Smooth muscle cell (in vitro differentiated cells): Measurements from ENCODE around the gene RBBP6. TPM values are rescaled to one million over a fixed set of nuclear protein-coding genes. Genes with fewer than 3 reads are reported as not detected.

Source experiments
- DNase-seq: peaks from one replicate; lab custom pipeline; 2025; ENCODE audit not compliant: unreplicated experiment; lab: John Stamatoyannopoulos, UW
- H2AFZ ChIP-seq: fragments of 200-600 bp; sonication (generic); 2 replicates; pipeline ENCODE4 v1.6.0; 2016; ENCODE audit warnings: antibody characterized with exemption, low read depth, mild to moderate bottlenecking
- H3F3A ChIP-seq: fragments of 200-600 bp; sonication (generic); 2 replicates; pipeline ENCODE4 v1.6.0; 2017; ENCODE audit warnings: antibody characterized with exemption, low read depth
- H3K27ac ChIP-seq: fragments of 200-600 bp; sonication (generic); 2 replicates; pipeline ENCODE4 v1.5.1; 2016; ENCODE audit warnings: low read depth, mild to moderate bottlenecking
- H3K27me3 ChIP-seq: fragments of 200-600 bp; sonication (generic); 2 replicates; pipeline ENCODE4 v1.6.1; 2016; ENCODE audit warnings: low read depth, mild to moderate bottlenecking
- H3K36me3 ChIP-seq: fragments of 200-600 bp; sonication (generic); 2 replicates; pipeline ENCODE4 v1.5.1; 2016; ENCODE audit warnings: low read depth
- H3K4me1 ChIP-seq: fragments of 200-600 bp; sonication (generic); 2 replicates; pipeline ENCODE4 v1.5.1; 2016; ENCODE audit warnings: low read depth
- H3K4me2 ChIP-seq: fragments of 200-600 bp; sonication (generic); 2 replicates; pipeline ENCODE4 v1.6.0; 2016; ENCODE audit warnings: mild to moderate bottlenecking
- H3K4me3 ChIP-seq: fragments of 200-600 bp; sonication (generic); 2 replicates; pipeline ENCODE4 v1.5.1; 2016; ENCODE audit warnings: mild to moderate bottlenecking
- H3K79me2 ChIP-seq: fragments of 200-600 bp; sonication (generic); 2 replicates; pipeline ENCODE4 v1.6.0; 2016; ENCODE audit warnings: low read depth, mild to moderate bottlenecking
- H3K9ac ChIP-seq: fragments of 200-600 bp; sonication (generic); 2 replicates; pipeline ENCODE4 v1.6.0; 2016; ENCODE audit warnings: low read depth
- H3K9me3 ChIP-seq: fragments of 200-600 bp; sonication (generic); replicated peaks from 2 replicates; pipeline ENCODE4 v1.5.1; 2016; ENCODE audit warnings: low read depth
- H4K20me1 ChIP-seq: fragments of 200-600 bp; sonication (generic); 2 replicates; pipeline ENCODE4 v1.6.0; 2016; ENCODE audit warnings: low read depth
- CTCF ChIP-seq: fragments of 200-600 bp; sonication (generic); IDR thresholded peaks from 2 replicates; pipeline ENCODE4 v1.5.1; 2017; ENCODE audit warnings: borderline replicate concordance, mild to moderate bottlenecking, antibody characterized with exemption; ENCODE audit not compliant: insufficient read depth, poor library complexity, severe bottlenecking
- WGBS: methylation state at CpG from one replicate; pipeline ENCODE4 v1.1.7; 2016; ENCODE audit warnings: low lambda C conversion rate; 5-methylcytosine and 5-hydroxymethylcytosine counted together
- polyA plus RNA-seq: library from polyadenylated mRNA; unstranded; fragments of >200 nt; fragmentation: Nextera tagmentation; extraction: Ambion mirVana; gene quantifications from 2 replicates; pipeline ENCODE4 v1.2.1, GENCODE V29; 2016
- total RNA-seq: library from RNA; depleted of rRNA; stranded (reverse); fragments of >200 nt; gene quantifications from 2 replicates; pipeline ENCODE4 v1.2.3, GENCODE V29; 2014

The RBBP6 gene
- total and polyA plus RNA-seq, 2 experiments from 2014 or later: 40.4 to 70.2 TPM

- no peaks in the 10 kb centered on the region for H3K27me3 ChIP-seq
- TF ChIP-seq CTCF: peak; percentile 77
- H4K20me1 ChIP-seq: no peaks in the 10 kb centered on the region
- whole genome bisulfite sequencing: 43% methylated on average over 18 of the region's 18 CpGs
- H3F3A ChIP-seq: no peaks in the 10 kb centered on the region
- no peak overlapping the region for H3K27ac ChIP-seq
- H3K4me1 ChIP-seq: no peaks in the 10 kb centered on the region
- no peak overlapping the region for H3K4me2 ChIP-seq
- H3K36me3 ChIP-seq: no peaks in the 10 kb centered on the region
- no peaks in the 10 kb centered on the region for H3K9me3 ChIP-seq
- H2AFZ ChIP-seq: no peak overlapping the region
- no peak for DNase-seq
- no peaks in the 10 kb centered on the region for H3K79me2 ChIP-seq
- H3K9ac ChIP-seq: no peak overlapping the region
- H3K4me3 ChIP-seq: no peak overlapping the region
Measured at GRCh38 chr16:24504472-24505345, 34.7 kb upstream of the RBBP6 start.

DNA sequence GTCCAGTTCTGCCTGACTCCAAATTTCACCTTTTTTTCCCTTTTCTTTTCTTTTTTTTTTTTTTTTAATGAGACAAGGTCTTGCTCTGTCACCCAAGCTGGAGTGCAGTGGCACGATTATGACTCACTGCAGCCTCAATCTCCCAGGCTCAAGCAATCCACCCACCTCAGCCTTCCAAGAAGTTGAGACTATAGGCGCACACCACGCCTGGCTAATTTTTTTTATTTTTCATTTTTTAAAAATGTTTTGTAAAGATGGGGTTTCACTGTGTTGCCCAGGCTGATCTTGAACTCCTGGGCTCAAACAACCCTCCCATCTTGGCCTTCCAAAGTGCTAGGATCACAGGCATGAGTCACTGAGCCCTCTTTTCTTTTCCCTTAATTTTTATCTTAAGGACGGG lies 33.4 kb upstream of the RBBP6 start:
- no peak overlapping the region for H3K4me2 ChIP-seq

GRCh38 chr16:24507959-24508480 lies 31.3 kb upstream of the RBBP6 start:
- Histone ChIP-seq H3F3A (no peaks in the 10 kb centered on the region), H3K9ac (no peak overlapping the region), H3K9me3 (no peaks in the 10 kb centered on the region), H3K79me2 (no peaks in the 10 kb centered on the region), H3K4me1 (no peaks in the 10 kb centered on the region), H3K27me3 (no peaks in the 10 kb centered on the region), H3K4me2 (no peak overlapping the region), H3K36me3 (no peaks in the 10 kb centered on the region), H3K4me3 (no peak overlapping the region), H3K27ac (no peak overlapping the region), H4K20me1 (no peaks in the 10 kb centered on the region), H2AFZ (no peak overlapping the region)
- 91% methylated on average over 5 of the region's 5 CpGs for WGBS
- TF ChIP-seq CTCF: no peak
- no peak for DNase-seq

More for the DNA sequence above, 33.4 kb upstream of the RBBP6 start:
- no peak for DNase-seq
- no peak overlapping the region for H2AFZ ChIP-seq
- H3K4me1 ChIP-seq: no peaks in the 10 kb centered on the region
- no peaks in the 10 kb centered on the region for H3K27me3 ChIP-seq
- no peak overlapping the region for H3K27ac ChIP-seq
- no peak overlapping the region for H3K9ac ChIP-seq
- no peaks in the 10 kb centered on the region for H3K79me2 ChIP-seq
- no peaks in the 10 kb centered on the region for H3K9me3 ChIP-seq
- H3F3A ChIP-seq: no peaks in the 10 kb centered on the region
- TF ChIP-seq CTCF: no peak
- H3K36me3 ChIP-seq: no peaks in the 10 kb centered on the region
- H4K20me1 ChIP-seq: no peaks in the 10 kb centered on the region
- 64% methylated on average over 4 of the region's 4 CpGs for WGBS
- H3K4me3 ChIP-seq: no peak overlapping the region
